C4-2B (cell line): ENCODE data around the gene ACTBL2.

Experiments
- H3K27ac ChIP-seq: fragments of 450-650 bp; 2 replicates; pipeline ENCODE4 v1.5.1; 2017
- ZFX ChIP-seq: fragments of 450-650 bp; IDR thresholded peaks from 2 replicates; pipeline ENCODE4 v1.6.1; 2017
- TF ChIP-seq, protein P1 (sequence below): fragments of 450-650 bp; conservative IDR thresholded peaks from 2 replicates; pipeline ENCODE4 v1.5.1; 2017; ENCODE audit warnings: mild to moderate bottlenecking

ACTBL2 gene

DNA sequence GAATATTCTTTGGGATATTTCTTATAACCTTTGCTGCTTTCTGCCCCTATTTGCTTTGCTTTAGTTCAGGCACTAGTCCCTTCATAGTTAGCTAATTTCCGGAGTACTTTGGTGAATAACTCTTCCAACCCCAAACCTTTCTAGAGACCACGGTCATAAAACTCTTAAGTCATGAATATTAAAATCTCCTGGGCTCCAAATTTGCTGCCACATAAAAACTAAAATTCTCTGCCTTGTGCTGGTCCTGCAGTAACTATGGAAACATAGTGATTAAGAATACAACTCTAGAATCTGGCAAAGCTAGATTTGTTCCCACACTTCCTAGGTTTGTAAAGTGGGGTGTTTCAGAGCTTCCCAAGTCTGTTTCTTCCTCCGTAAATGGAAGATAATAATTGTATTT is 10.0 kb upstream of the ACTBL2 start:
- TF ChIP-seq, protein P1, sequence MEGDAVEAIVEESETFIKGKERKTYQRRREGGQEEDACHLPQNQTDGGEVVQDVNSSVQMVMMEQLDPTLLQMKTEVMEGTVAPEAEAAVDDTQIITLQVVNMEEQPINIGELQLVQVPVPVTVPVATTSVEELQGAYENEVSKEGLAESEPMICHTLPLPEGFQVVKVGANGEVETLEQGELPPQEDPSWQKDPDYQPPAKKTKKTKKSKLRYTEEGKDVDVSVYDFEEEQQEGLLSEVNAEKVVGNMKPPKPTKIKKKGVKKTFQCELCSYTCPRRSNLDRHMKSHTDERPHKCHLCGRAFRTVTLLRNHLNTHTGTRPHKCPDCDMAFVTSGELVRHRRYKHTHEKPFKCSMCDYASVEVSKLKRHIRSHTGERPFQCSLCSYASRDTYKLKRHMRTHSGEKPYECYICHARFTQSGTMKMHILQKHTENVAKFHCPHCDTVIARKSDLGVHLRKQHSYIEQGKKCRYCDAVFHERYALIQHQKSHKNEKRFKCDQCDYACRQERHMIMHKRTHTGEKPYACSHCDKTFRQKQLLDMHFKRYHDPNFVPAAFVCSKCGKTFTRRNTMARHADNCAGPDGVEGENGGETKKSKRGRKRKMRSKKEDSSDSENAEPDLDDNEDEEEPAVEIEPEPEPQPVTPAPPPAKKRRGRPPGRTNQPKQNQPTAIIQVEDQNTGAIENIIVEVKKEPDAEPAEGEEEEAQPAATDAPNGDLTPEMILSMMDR = no peak
- TF ChIP-seq ZFX = no peak
- H3K27ac ChIP-seq = no peak overlapping the region

DNA sequence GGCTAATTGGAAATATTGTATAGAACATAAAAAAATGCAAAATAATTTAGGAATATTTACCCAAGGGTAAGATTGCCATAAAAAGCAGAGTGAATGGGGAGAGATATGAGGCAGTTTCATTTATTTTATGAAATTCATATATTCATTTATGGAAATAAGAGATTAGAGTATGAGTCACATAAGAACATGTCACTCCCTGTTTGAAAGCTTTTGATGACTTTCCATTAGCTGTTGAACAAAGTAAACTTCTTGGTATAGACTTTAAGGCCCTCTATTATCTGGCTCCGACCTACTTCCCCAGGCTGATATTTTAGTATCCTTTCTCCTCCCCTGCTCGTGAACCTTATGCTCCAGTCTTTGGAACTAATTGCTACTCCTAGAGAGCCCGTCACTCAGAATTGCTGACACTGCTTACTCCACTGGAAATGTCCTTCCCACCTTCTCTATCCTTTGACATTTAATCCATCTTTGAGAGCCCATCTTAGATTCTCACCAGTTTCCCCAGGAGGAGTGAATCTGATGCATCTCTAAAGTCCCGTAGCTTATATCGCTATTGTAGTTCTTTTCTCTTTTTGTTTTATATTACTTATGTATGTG is 8.9 kb upstream of the ACTBL2 start:
- TF ChIP-seq, protein P1 = no peak
- TF ChIP-seq ZFX = no peak
- no peak overlapping the region for H3K27ac ChIP-seq

DNA sequence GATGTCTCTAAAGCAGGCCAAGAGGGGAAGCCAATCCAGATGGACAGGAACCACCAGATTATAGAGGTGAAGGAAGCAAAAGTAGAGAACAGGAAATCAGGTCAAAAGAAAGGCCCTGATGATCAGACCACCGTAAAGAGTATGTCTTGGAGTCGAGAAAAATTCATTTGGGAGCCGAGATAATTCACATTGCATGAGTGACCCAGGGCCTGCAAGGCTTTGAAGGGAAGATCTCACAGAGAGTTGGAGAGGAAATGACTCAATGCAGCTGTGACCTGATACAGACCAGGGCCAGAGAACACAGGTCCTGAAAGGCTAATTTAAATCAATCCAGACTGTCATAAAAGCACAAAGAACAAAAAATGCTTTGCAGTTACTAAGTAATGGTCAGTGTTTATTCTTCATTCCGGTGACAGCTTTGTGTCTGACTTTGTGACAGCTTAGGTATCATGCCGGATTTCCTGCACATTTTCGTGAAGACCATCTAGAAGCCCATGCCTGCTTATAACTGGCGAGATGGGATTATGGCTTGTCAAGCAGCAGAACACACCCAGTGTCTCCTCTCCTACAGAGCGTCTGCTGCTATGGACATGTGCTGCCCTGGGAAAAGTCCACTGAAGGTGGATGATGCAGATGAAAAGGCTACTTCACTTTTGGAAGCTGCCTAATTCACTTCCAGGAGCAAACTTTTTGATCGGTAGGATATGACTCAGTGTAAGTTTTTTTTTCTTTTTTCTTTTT is 5.8 kb upstream of the ACTBL2 start:
- no peak overlapping the region for H3K27ac ChIP-seq
- TF ChIP-seq ZFX = no peak
- TF ChIP-seq, protein P1 = no peak

DNA sequence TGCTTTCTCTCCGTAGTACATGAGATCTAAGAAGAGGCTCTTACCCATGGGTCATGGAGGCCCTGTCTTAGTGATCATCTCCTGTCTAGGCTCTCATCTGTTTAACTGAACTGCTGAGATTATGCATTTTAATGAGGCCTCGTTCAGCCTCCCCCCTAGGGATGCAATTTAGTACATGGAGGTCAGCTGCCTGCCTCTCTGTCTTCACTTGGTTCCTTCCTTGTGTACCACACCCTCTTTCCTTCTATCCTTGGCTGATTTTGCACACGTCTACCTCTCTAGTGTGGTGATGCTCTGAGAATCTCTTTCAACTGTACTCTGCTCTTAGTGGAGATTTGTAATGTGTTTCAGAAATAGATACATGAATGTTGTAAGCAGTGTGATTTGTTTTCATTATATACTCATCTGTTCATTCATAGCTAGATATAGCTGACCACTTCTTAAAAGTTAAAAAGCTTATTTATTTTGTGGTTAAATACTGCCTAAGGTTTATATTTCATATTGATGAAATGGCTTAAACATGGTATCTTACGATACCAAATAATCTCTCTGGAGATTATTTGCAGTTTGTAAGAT is 3.5 kb upstream of the ACTBL2 start:
- no peak for TF ChIP-seq ZFX
- TF ChIP-seq, protein P1 = no peak
- H3K27ac ChIP-seq = no peak overlapping the region

DNA sequence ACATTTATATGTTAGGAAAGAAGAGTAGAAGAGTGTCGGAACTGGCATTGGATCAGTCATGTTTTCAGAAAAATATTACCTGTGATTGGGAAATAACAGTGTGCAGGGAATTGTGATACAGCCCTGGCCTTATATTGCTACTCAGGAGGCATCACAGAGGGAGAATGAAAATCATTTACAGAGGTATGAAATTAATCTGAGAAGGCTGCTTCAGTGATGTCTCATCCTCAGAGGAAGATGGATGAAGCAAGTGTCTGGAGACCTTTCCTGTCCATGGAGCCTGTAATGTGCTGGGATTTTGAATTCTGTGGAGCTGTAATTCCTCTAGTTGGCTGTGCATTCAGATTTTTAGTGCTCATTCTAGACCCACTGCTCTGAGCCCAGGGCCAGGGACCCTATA is 3.8 kb downstream of the ACTBL2 start:
- TF ChIP-seq, protein P1 = no peak
- TF ChIP-seq ZFX = no peak
- H3K27ac ChIP-seq = no peak overlapping the region

DNA sequence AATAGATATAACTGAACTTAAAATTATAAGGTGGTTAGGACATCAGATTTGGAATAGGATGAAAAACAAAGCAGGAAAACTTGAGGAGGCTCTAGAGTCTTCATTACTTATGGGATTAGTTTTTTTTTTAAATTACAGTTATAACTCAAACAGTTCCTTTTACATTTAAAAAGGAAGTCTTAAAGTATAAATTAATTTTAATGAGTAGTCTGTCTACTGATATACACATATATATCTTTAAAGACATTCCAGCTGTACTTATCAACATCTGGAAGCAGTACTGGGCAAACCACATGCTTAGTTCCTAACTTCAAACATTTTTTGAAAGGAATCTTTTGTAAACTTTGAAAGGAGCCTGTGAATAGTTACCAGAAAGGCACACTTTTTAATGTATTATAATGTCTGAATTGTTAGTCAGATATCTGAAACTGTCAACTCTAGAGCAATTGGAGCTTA is 6.0 kb downstream of the ACTBL2 start:
- no peak for TF ChIP-seq ZFX
- TF ChIP-seq, protein P1 = no peak
- H3K27ac ChIP-seq = no peak overlapping the region

DNA sequence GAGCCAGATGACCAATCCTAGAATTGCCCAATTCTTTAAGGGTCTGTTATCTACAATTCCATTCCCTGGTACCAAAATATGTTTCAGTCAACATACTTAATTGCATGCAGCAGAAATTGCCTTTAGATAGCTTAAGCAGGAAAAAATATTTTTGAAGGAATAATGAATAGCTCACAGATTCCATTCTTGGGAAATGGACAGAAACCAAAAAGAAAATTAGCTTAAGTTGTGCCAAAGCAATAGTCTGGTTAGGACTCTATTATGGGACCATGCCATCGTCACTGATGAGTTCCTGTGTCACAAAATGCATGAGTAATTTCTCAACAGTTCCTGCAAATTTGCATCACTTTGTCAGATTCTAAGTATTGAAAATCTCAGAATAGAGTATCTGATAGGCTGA is 12.3 kb downstream of the ACTBL2 start:
- H3K27ac ChIP-seq = no peak overlapping the region
- TF ChIP-seq, protein P1 = no peak
- no peak for TF ChIP-seq ZFX
